Neural progenitor cell (in vitro differentiated cells): Measurements from ENCODE around the gene IQCE.

Experiments used
- CTCF ChIP-seq: fragments of 200-600 bp; sonication (generic); IDR thresholded peaks from 2 replicates; pipeline ENCODE4 v1.5.1; 2017; ENCODE audit warnings: antibody characterized with exemption, mild to moderate bottlenecking
- EZH2 ChIP-seq: fragments of 200-600 bp; sonication (generic); IDR thresholded peaks from 2 replicates; pipeline ENCODE4 v1.6.1; 2017; ENCODE audit warnings: antibody characterized with exemption, mild to moderate bottlenecking, moderate library complexity
- EZH2phosphoT487 ChIP-seq: fragments of 200-600 bp; sonication (generic); IDR thresholded peaks from 2 replicates; pipeline ENCODE4 v1.6.1; 2017; ENCODE audit warnings: antibody characterized with exemption

GRCh38 chr7:2640482-2640830, 81.7 kb downstream of the IQCE start:
- TF ChIP-seq CTCF (no peak), EZH2phosphoT487 (no peak), EZH2 (no peak)
